HG03196 (cell line): ENCODE data around the gene BEX2.

Experiments used
- ATAC-seq: cut with Tn5 transposase; IDR thresholded peaks from one replicate; pipeline ENCODE4 v1.9.1; 2021; ENCODE audit not compliant: unreplicated experiment

Gene BEX2

DNA sequence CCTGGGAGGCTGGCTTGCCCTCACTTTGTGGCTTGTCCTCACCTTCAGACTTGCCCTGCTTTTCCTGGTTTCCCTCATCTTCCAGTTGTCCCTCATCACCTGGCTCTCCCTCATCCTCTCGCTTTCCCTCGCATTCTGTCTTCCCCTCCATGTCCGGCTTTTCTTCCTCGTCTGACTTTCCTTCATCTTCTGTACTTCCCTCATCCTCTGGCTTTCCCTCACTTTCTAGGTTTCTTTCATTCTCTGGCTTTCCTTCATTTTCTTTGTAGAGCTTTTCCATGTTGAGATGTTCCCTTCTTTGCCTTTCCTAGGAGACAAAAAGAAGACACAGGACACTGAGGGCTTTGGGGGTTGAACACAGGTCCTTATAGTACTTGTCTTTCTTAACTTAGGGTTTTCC, 36.5 kb downstream of the BEX2 start:
- ATAC-seq: no peak
